DMS53 (cell line): ENCODE results near the gene MYBPHL.
A peak's percentile ranks its signal among the peaks of the same experiment; 100 is the strongest.

ENCODE experiments used
- DNase-seq: peaks from one replicate; lab custom pipeline; 2025; lab: John Stamatoyannopoulos, UW

MYBPHL gene, protein sequence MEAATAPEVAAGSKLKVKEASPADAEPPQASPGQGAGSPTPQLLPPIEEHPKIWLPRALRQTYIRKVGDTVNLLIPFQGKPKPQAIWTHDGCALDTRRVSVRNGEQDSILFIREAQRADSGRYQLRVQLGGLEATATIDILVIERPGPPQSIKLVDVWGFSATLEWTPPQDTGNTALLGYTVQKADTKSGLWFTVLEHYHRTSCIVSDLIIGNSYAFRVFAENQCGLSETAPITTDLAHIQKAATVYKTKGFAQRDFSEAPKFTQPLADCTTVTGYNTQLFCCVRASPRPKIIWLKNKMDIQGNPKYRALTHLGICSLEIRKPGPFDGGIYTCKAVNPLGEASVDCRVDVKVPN

DNA sequence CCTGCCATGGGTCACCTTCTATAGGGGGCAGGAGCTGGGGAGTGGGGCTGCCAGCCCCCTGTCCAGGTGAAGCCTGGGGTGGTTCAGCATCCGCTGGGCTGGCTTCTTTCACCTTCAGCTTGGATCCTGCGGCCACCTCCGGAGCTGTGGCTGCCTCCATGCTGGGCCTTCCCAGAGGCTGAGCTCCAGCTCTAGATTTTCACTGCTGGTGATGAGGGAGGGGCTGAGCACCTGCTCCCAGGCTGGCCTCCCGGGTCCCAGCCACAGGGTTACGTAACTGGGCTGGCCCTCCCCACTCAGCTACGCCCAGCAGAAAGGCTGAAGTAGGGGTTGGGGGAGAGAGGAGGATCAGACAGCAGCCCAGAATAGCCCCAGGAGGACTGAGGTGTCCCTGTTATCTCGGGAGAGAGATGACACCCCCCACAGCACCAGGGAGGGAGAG, at the start of gene MYBPHL:
TSS of gene MYBPHL (minus strand) at position 180 of the 442 bp plus-strand sequence. CDS start at position 160, 20 bp downstream.
- no peak for DNase-seq

DNA sequence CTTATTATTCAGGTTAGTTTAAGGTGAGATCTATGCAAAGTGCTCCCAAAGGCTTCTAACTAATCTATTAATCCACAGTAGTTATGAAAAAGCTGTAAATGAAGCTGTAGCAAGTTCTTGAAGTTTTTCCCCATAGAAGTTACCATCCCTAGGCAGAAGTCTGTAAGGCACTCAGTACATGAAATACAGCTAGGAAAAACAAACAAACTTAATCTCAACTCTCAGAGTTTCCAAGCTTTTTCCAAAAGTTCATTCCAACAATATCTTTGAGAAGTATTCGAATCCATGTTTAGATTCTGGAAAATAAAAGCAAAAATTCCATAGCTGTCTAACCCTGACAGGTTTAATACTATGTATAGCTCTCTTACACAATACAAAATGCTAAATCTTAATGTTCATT, 49.7 kb upstream of the MYBPHL start:
- DNase-seq = no peak

DNA sequence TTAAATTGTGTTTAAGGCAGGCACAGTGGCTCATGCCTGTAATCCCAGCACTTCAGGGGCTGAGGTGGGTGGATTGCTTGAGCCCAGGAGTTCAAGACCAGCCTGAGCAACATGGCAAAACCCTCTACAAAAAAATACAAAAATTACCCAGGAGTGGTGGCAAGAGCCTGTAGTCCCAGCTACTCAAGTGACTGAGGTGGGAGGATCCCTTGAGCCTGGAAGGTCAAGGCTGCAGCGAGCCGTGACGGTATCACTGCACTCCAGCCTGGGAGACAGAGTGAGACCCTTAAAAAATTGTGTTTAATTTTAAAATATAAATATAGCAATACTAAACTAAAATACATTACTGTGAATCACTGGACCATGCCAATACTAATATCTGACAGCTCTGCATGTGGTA, 48.1 kb upstream of the MYBPHL start:
- DNase-seq = no peak

DNA sequence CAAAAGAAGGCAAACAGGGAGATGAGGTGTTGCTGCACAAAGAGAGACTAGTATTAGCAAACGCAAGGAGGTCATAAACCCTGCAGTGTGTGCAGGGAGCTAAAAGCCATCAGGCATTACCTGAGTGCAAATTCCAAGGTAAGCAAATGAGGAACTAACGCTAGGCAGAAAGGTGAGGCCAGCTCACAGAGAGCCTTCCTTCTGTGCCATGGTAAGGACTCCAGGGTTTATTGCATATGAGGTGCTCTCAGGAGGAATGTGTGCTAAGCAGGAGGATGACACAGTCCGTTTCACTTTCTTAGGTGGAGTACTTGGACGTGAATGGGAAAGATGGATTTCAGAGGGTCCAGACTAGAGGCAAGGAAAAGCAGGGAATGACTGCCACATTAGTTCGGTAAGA, 44.6 kb upstream of the MYBPHL start:
- no peak for DNase-seq

DNA sequence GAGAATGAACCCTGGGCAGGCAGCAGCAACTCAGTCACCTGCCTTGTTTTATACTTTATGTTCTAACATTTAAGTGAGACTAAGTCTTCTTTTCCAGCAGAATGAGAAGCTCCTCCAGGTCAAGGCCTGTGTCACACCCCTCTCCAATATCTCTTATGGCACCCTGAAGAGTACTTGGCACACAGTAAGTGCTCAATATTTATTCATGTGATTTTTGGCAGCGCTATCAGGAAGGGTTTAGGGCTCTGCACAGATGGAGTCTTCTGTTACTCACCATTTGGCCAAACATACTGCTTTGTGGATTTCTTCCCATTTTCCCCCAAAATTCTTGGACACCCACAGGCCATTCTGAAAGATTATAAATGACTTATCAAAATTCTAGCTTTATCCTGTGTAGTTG, 43.8 kb upstream of the MYBPHL start:
- DNase-seq = no peak

DNA sequence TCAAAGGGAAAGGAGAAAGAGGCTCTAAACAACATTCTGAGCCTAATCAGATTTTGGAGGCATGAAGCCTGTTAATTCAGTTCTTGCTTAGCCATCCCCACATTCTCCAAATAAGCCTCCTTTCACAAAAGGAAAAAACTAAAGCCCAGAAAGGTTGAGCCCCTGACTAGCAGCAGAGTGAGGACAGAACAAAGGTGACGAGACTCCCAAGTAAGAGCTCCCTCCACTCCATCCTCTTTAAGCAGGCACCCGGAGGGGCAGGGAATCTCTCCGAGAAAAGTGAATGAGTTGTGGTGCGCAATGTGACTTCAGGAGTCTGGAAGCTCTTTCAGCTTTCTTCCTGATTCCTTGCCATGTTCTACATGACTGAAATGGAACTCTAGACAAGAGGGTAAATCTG, 43.4 kb upstream of the MYBPHL start:
- DNase-seq = no peak

DNA sequence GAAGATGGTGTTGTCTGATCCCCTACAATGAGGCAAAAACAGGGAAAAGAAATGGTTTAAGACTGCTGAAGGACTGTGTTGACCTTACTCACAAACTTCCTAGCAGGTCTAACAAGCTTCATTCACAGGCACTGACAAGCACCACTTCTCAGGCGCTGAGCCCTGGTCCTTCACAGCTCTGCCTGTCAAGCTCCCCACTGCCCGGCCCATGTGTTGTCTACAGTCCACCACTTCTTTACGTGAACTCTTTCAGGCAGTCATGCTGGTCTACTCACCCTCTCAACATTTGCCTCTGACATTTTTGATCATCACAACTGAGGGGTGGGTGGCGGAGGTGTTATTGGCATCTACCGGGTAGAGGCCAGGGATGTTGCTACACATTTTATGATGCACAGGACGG, 40.7 kb upstream of the MYBPHL start:
- no peak for DNase-seq

DNA sequence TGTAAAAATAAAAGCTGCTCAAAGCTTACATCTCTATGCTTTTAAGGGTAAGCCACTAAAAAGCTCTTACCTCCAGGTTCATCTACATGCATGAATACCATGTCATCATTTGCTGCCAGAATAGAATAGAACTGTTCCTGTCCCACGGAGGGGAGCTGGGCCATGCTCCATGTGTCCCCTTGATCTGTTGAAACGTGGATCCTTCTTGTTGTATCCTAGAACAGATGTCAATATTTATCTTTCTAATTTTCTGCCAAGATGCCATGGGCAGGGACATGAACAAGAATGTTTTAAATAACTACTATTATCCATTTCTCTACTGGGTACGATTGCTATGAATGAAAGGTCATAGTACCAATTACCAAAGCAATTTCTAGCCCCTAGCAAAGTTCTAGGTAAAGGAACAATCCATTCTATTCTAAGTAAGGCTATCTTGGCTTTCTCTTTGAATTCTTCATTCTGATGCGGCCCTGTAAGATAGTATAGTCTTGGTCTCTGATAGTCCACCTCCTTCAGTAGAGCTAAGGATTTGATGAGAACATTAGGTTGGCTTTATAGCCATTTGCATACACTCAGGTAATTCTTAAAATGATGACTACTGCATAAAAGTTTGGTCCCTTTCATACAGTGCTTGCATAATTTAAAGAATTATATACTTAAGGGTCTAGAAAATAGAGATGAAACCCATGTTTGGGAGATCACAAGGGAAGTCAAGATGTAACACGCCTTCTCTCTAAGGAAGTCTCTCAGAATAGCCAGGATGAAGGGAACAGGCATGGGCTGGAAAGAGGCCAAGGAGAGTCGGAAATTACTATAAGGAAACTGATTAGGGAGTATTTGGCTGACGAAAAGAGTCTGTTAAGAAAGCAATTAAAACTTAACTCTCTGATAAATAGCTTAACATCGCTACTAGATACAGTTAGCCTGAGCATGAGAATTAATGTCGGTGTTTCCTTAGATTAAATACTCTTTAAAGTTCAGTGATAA, 35.4 kb upstream of the MYBPHL start:
- no peak for DNase-seq

DNA sequence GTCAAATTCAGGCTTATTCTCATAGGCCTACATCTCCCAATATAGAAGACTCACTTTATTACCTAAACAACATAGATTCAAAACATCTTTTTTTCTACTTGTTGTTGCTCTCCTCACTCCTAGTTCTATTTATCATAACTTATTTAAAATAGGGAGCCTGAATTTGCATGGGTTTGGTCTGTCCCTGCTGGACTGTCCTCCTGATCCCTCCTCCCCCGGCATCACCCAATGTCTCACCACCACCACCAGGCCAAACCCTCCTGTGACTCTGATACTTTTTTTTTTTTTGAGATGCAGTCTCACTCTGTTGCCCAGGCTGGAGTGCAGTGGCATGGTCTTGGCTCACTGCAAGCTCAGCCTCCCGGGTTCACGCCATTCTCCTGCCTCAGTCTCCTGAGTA, 31.8 kb upstream of the MYBPHL start:
- DNase-seq = no peak

DNA sequence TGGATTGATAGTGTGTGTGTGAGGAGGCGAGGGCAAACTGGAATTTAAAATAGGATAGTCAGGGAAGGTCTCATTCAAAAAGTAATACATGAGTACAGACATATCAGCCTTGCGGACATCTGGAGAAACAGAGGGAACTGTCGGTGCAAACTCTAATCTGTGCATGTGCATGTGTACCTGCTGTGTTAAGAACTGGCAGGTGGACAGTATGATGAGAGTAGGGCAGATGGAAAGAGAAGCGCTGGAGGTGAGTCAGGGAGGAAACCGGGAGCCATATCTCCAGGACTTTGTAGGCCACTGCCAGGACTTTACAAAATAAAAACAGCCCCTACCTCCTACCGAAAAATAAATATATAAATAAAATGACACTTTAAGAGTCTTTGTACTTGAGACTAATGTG, 31.3 kb upstream of the MYBPHL start:
- DNase-seq = no peak

DNA sequence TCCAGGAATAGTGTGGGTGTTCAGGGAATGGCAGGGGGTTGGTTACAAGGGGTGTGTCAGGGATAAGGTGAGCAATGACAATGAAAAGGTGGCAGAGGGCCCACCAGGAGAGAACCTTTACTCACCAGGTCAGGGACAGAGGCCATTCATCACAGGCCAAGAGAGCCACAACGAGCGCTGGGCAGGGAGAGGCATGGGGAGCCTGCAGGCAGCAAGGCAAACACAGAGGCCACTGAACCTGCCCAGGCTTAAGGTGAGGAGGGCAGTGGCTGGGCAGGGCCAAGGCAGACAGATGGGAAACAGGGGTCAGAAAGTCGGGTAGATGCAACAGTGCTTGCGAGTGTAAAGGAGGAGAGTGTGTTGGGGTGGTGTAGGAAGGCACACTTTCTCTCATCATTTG, 28.3 kb upstream of the MYBPHL start:
- DNase-seq = no peak

DNA sequence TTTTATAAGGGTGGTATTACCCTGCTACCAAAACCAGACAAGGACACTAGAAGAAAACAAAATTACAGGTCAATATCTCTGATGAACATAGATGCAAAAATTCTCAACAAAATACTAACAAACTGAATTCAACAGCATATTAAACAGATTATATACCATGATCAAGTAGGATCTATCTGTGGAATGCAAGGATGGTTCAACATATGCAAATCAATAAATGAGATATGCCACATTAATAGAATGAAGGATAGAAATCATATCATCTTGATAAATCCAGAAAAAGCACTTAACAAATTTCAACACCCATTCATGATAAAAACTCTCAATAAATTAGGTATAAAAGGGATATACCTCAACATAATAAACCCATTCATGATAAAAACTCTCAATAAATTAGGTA, 24.3 kb upstream of the MYBPHL start:
- peak; percentile 21 for DNase-seq

DNA sequence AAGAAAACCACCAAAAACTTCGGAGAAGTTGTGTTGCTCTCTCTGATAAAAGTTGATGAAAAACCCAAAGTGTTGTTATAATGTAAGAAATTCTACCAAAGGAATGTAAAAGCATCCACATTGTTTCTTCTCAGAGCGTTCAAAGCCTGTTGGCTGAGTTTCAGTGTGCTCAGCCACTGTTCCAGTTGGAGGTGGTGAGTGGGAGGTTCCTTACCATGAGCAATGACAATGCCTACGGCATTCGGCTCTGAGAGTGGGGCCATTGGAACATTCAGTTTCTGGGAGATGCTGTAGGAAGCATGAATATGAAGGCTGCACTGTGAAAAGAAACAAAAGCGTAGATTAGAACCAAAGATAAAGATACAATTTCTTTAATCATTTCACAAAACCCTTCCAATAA, 20.5 kb upstream of the MYBPHL start:
- DNase-seq = no peak

DNA sequence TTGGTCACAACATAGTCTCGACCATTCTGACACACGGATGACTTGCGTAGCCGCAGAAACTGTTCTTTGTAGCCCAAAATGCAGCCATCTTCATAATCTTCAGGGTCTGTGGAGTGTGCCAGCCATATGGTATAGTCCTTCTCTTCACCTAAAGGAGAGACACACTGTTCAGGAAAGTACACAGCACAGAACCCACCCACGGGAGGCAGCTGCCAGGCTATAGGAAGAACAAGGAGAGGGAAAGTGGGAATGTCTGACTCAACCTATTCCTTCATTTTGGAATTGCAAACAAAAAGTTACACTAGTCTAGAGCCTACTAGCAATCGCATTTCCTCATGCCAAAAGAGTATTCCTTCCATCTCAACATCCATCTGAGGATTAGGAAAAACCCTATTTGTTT, 16.2 kb upstream of the MYBPHL start:
- DNase-seq = no peak

DNA sequence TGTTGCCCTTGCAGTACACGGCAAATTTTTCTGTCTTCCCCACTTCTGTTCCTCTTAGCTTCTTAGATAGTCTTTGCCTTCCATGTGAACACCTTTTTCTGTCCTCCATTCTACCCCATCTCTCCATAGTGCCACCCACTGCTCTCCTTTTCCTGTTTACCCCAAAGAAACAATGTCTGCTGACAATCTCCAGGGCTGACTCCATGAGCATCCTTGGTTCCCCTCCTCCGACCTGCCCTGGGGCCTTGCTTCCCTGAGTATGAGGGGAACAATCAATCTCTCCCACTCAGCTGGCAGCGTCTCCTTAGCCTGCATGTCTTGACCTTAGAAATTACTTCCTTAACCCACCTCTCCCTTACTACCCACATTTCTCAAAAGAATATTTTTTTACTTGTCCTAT, 12.3 kb upstream of the MYBPHL start:
- DNase-seq = no peak

DNA sequence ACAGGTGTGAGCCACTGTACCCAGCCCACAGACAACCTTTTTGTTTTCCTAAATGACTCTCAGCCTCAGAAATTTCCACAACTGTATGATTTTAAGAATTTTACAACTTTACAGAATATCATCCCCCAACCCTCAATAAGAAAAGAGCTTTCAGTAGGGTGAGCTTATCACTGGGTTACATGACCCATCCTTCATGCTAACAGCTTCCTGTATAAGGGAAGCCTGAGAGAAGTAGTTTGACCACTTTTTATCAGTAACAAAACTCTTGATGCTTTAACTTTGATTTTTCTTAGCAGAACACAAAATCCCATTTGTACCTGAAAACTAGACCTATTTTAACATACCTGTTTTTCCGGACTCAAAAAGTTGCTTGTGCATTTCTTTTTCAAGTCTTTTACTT, 9.7 kb upstream of the MYBPHL start:
- no peak for DNase-seq

DNA sequence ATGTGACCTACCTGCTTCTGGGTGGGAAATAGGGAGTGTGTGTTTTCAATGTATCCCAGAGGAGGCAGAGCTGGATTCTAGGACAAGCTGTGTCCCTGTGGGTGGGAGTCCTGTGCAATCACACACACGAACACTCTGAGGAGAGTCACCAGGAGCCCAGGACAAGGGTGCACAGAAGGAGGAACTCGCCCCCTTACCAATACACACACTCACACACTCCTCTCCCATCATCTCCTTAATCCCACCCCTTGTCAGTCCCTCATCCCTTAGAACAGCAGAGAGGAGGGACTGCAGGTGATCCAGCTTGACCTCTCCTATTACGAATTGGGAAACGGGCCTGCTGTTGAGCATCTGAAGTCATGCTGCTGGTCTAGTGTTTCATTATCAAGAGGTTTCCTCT, 8.5 kb upstream of the MYBPHL start:
- no peak for DNase-seq

DNA sequence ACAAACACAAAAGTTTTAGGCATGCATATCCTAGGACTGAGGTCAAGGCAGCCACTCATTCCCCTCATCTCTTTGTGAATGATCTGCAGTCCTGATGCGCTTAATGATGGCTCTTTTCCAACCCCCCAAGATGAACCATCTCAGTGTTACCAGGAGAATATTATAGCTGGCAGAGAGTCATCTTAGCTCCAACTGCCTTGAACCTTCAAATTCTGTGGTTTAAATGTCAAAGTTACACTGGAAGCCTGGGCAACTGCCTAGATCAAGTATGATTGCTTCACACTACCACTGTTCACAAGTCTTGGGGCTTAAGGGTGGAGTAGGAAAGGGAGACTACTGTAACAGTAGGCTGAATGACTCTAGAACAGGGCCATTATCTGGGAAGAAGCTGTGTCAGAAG, 8.0 kb upstream of the MYBPHL start:
- DNase-seq = no peak

DNA sequence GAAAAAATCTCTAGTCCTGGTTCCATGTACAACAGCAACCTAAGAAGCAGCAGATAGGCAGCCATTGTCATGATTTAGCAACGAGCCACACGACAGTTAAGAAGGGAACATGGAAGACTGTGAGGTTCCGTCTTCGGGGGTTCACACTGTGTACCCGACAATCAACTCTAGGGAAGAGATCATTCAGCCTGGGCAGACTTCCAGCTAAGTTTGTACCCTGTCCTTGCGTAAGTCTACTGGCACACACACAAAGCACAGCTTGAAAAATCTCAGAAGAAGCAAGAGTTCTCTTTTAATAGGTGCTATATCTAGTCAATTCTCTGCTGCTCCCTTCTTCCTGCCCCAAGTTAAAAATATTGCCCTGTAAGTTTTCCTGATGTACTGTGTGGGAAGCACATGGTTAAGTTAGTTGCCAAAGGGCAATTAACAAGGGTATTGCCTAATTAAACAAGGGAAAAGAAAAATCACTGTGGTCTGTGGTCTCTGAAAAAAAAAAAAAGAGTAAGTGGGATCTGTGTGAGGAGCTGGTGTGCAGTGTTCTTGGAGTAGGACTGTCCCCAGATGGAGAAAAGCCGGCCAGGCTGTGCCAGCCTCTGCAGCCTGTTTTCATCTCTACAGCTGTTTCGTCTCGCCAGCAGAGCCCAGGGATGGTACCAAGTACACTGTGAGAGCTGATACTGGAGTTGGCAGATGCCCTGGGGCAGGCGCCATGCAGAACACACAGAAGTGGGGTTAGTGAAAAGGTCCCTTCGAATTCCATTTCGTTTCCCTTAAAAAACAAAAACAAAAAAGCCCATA, 6.4 kb upstream of the MYBPHL start:
- DNase-seq = no peak

DNA sequence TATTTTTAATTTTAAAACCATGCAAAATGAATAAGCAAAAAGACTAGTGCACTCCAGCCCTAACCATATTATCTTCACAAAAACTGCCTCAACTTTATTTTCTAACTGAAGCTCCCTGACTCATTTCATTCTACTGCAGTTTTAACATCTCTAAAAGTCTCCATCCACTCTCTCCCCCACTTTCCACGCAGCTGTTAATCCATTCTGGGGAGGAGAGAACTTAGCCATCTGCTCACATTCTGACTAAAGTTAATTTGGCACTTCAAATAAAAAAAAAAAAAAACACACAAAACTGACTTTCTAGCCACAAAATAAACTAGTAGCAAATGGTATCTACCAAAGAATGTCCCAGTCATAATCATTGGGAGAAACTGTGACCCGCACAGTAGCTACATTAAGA, 5.4 kb upstream of the MYBPHL start:
- no peak for DNase-seq

DNA sequence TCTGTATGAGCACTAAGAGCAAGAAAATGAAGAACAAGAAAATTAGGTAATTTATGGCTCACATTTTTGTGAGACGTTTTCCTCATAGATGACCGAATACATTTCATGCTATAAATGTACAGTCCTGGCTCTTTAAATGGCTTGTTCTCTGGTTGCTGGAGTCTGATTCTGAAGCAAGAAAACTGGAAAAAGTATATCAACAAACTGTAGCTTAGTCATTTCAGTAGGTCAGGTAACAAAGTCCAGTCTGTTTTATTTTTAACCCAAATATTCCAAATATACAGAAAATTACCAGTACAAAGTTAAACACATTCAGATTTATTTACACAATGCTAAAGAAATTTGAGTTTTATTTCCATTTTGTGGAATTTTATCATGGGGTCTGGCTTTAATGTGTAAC, 2.5 kb upstream of the MYBPHL start:
- no peak for DNase-seq

DNA sequence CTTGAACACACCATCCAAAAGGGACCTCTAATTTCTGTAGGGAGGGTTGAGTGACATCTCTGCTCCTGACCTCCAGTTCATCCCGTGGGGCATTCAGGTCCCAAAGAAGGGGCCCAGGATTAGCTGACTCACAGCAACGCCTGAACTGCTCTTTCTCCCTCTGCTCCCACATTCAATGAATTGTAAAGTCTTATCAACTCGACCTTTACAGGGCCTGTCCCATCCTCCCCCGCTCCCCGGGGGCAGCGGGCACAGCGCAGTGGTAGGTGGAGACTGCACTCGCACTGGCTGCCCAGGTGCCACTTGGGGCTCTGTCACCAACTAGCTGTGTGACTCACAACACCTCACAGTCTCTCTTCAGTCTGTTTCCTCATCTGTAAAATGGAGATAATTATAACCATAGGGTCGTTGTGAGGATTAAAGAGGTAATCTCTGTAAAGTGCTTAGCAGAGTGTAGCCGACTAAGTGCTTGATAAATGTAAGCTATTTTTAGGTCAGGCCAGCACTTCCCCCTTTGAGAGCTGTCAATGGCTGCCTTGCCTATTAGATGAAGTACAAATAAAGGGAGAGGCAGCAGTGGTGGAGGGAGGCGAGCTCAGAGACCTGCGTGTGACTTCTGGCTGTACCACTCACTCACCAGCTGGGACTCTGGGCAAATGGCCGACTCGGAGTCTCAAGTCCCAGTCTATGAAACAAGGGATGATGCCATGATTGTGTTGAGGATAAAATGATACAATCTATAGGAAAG, 637 bp upstream of the MYBPHL start:
- DNase-seq = peak; percentile 75
